NCI-H345 treated with DMSO at 0.1 percent for 48 hours (cell line): Measurements from ENCODE around the gene CSPG4.
"Not testable (repeated sequence)": the region's sequence is repeated elsewhere in the genome, so short reads cannot be mapped to it uniquely, and the experiment has no call there.

ENCODE experiments used
- DNase-seq: peaks from one replicate; lab custom pipeline; 2025; ENCODE audit not compliant: unreplicated experiment; lab: John Stamatoyannopoulos, UW

The CSPG4 gene

GRCh38 chr15:75742346-75742745 is 29.7 kb upstream of the CSPG4 start:
- DNase-seq, result not testable (repeated sequence)

- DNase-seq, result no peak
Measured at GRCh38 chr15:75739791-75740190, 27.1 kb upstream of the CSPG4 start.

- DNase-seq, result peak; percentile 68
Measured at GRCh38 chr15:75738647-75739325, 26.1 kb upstream of the CSPG4 start.

- no peak for DNase-seq
Measured at GRCh38 chr15:75738014-75738646, 25.5 kb upstream of the CSPG4 start.

GRCh38 chr15:75737116-75738013 is 24.7 kb upstream of the CSPG4 start:
- not testable (repeated sequence) for DNase-seq

GRCh38 chr15:75736256-75736655 is 23.6 kb upstream of the CSPG4 start:
- no peak for DNase-seq

- not testable (repeated sequence) for DNase-seq
Measured at GRCh38 chr15:75734861-75735760, 22.5 kb upstream of the CSPG4 start.

- no peak for DNase-seq
Measured at GRCh38 chr15:75733761-75734651, 21.4 kb upstream of the CSPG4 start.

GRCh38 chr15:75732809-75733451 is 20.3 kb upstream of the CSPG4 start:
- DNase-seq, result peak; percentile 5

- DNase-seq, result no peak
Measured at GRCh38 chr15:75732177-75732808, 19.6 kb upstream of the CSPG4 start.

GRCh38 chr15:75731248-75732151 is 18.9 kb upstream of the CSPG4 start:
- DNase-seq, result no peak

- not testable (repeated sequence) for DNase-seq
Measured at GRCh38 chr15:75730376-75731247, 18.0 kb upstream of the CSPG4 start.

GRCh38 chr15:75729326-75730069 is 16.9 kb upstream of the CSPG4 start:
- no peak for DNase-seq

- peak; percentile 15 for DNase-seq
Measured at GRCh38 chr15:75727851-75728715, 15.4 kb upstream of the CSPG4 start.

- DNase-seq, result no peak
Measured at GRCh38 chr15:75727031-75727531, 14.4 kb upstream of the CSPG4 start.
